ENCODE measurements around the gene ATG101. TPM values are rescaled to one million over a fixed set of nuclear protein-coding genes. Genes with fewer than 3 reads are reported as not detected.

ATG101 gene
- total and polyA plus RNA-seq, 4 experiments from 2014 or later, result 22.2 to 27.1 (median 25.7) TPM

GRCh38 chr12:52033446-52034140 is 36.2 kb upstream of the ATG101 start:
- H3K27me3 ChIP-seq (ENCODE audit: insufficient read depth, low read length), result no peaks in the 10 kb centered on the region
- intact Hi-C loops (cut with micrococcal nuclease), result loop anchor here (1.0 kb wide), 3 partner anchors 10 to 36 kb away; partner anchors contain the start of genes ATG101 and NR4A1

GRCh38 chr12:52035190-52035589 is 34.6 kb upstream of the ATG101 start:
- intact Hi-C loops (cut with micrococcal nuclease), result no loop called here
- CTCF ChIA-PET (ENCODE audit: partially characterized antibody), result interaction anchor here (1.5 to 11.2 kb wide), 2 partner anchors 10 kb away, joined by 14 to 89 read pairs; no protein-coding TSS in a partner anchor
- peaks cover 13 to 65% (median 32%) of the 10 kb centered on the region in 4 donors for H3K4me1 Mint-ChIP-seq
- Histone ChIP-seq H3K4me1 (ENCODE audit: insufficient read depth, low read length) (peaks cover 31% of the 10 kb centered on the region), H3K4me3 (ENCODE audit: low read length in 2 of 2) (no peak overlapping the region), H3K27ac (ENCODE audit: low read depth, low read length) (no peak overlapping the region), H3K9me3 (ENCODE audit: control insufficient read depth in 1 of 2, low read length in 2 of 2) (no peaks in the 10 kb centered on the region), H3K36me3 (ENCODE audit: insufficient read depth, low read length) (no peaks in the 10 kb centered on the region), H3K27me3 (ENCODE audit: insufficient read depth, low read length) (no peaks in the 10 kb centered on the region)
- peak overlapping the region in 4 of 8 donors; percentile 17 to 59 (median 36) for H3K4me3 Mint-ChIP-seq
- H3K27me3 Mint-ChIP-seq, result no peaks in the 10 kb centered on the region
- POLR2A ChIA-PET (ENCODE audit: partially characterized antibody), result interaction anchor here (0.9 to 3.7 kb wide), 2 partner anchors 10 to 12 kb away, joined by 3 to 10 read pairs; no protein-coding TSS in a partner anchor
- peak overlapping the region; percentile 85 to 96 (median 91) for H3K27ac Mint-ChIP-seq
- no peak for DNase-seq
- H3K36me3 Mint-ChIP-seq, result no peaks in the 10 kb centered on the region
- peaks cover 0 to 2% (median 0%) of the 10 kb centered on the region in 8 donors for H3K9me3 Mint-ChIP-seq

More at GRCh38 chr12:52033446-52034140, 36.2 kb upstream of the ATG101 start:
- Mint-ChIP-seq H3K4me3 (peak overlapping the region; percentile 68 to 87 (median 78)), H3K36me3 (no peaks in the 10 kb centered on the region), H3K27ac (peak overlapping the region; percentile 86 to 97 (median 96)), H3K27me3 (no peaks in the 10 kb centered on the region), H3K4me1 (peaks cover 13 to 49% (median 30%) of the 10 kb centered on the region in 4 donors), H3K9me3 (peaks cover 0 to 2% (median 0%) of the 10 kb centered on the region in 8 donors)
- POLR2A ChIA-PET (ENCODE audit: partially characterized antibody), result interaction anchor here (1.1 to 3.7 kb wide), 8 partner anchors 10 to 50 kb away, joined by 3 to 21 read pairs (median 8); partner anchors contain the start of genes ATG101 and NR4A1
- H3K27ac ChIP-seq (ENCODE audit: low read depth, low read length), result peak overlapping the region; percentile 54
- peaks cover 31% of the 10 kb centered on the region for H3K4me1 ChIP-seq (ENCODE audit: insufficient read depth, low read length)
- CTCF ChIA-PET (ENCODE audit: partially characterized antibody), result interaction anchor here (1.2 to 20.6 kb wide), 12 partner anchors 8 to 90 kb away, joined by 3 to 1048 read pairs (median 9); partner anchors contain the start of genes ATG101, NR4A1, SMIM41 and TAMALIN
- no peaks in the 10 kb centered on the region for H3K9me3 ChIP-seq (ENCODE audit: control insufficient read depth in 1 of 2, low read length in 2 of 2)
- no peak for DNase-seq
- H3K36me3 ChIP-seq (ENCODE audit: insufficient read depth, low read length), result no peaks in the 10 kb centered on the region
- peak overlapping the region; percentile 3 to 36 for H3K4me3 ChIP-seq (ENCODE audit: low read length in 2 of 2)

GRCh38 chr12:52035926-52036325 is 33.9 kb upstream of the ATG101 start:
- Mint-ChIP-seq H3K27me3 (no peaks in the 10 kb centered on the region), H3K27ac (peak overlapping the region; percentile 85 to 94 (median 93)), H3K4me3 (peak overlapping the region; percentile 12 to 85 (median 72)), H3K4me1 (peaks cover 13 to 72% (median 32%) of the 10 kb centered on the region in 4 donors), H3K9me3 (peaks cover 0 to 2% (median 0%) of the 10 kb centered on the region in 8 donors), H3K36me3 (no peaks in the 10 kb centered on the region)
- H3K4me3 ChIP-seq (ENCODE audit: low read length in 2 of 2), result no peak overlapping the region
- ChIA-PET POLR2A (ENCODE audit: partially characterized antibody) (interaction anchor here (0.9 to 2.3 kb wide), 5 partner anchors 8 to 34 kb away, joined by 3 to 12 read pairs (median 7); partner anchors contain the start of genes ATG101 and NR4A1), CTCF (ENCODE audit: partially characterized antibody) (interaction anchor here (0.9 to 11.2 kb wide), 5 partner anchors 7 to 49 kb away, joined by 3 to 89 read pairs (median 3); no protein-coding TSS in a partner anchor)
- H3K27ac ChIP-seq (ENCODE audit: low read depth, low read length), result peak overlapping the region; percentile 57
- intact Hi-C loops (cut with micrococcal nuclease), result loop anchor here (1.0 kb wide), 1 partner anchor 11 kb away; no protein-coding TSS in a partner anchor
- peaks cover 31% of the 10 kb centered on the region for H3K4me1 ChIP-seq (ENCODE audit: insufficient read depth, low read length)
- no peaks in the 10 kb centered on the region for H3K27me3 ChIP-seq (ENCODE audit: insufficient read depth, low read length)
- no peaks in the 10 kb centered on the region for H3K36me3 ChIP-seq (ENCODE audit: insufficient read depth, low read length)
- H3K9me3 ChIP-seq (ENCODE audit: control insufficient read depth in 1 of 2, low read length in 2 of 2), result no peaks in the 10 kb centered on the region
- DNase-seq, result no peak

GRCh38 chr12:52036587-52037171 is 33.1 kb upstream of the ATG101 start:
- Histone ChIP-seq H3K36me3 (ENCODE audit: insufficient read depth, low read length) (no peaks in the 10 kb centered on the region), H3K4me1 (ENCODE audit: insufficient read depth, low read length) (peaks cover 31% of the 10 kb centered on the region), H3K9me3 (ENCODE audit: control insufficient read depth in 1 of 2, low read length in 2 of 2) (no peaks in the 10 kb centered on the region), H3K4me3 (ENCODE audit: low read length in 2 of 2) (peak overlapping the region in 1 of 2 donors; percentile 54), H3K27ac (ENCODE audit: low read depth, low read length) (peak overlapping the region; percentile 57), H3K27me3 (ENCODE audit: insufficient read depth, low read length) (no peaks in the 10 kb centered on the region)
- Mint-ChIP-seq H3K4me1 (peaks cover 14 to 78% (median 33%) of the 10 kb centered on the region in 4 donors), H3K27me3 (no peaks in the 10 kb centered on the region), H3K36me3 (no peaks in the 10 kb centered on the region), H3K4me3 (peak overlapping the region; percentile 12 to 85 (median 72)), H3K9me3 (peaks cover 0 to 2% (median 0%) of the 10 kb centered on the region in 8 donors), H3K27ac (peak overlapping the region; percentile 85 to 94 (median 93))
- ChIA-PET POLR2A (ENCODE audit: partially characterized antibody) (interaction anchor here (0.9 to 2.3 kb wide), 5 partner anchors 9 to 34 kb away, joined by 3 to 12 read pairs (median 7); partner anchors contain the start of genes ATG101 and NR4A1), CTCF (ENCODE audit: partially characterized antibody) (interaction anchor here (0.9 to 11.2 kb wide), 6 partner anchors 8 to 48 kb away, joined by 3 to 89 read pairs (median 3); no protein-coding TSS in a partner anchor)
- intact Hi-C loops (cut with micrococcal nuclease), result loop anchor here (1.0 kb wide), 2 partner anchors 11 to 15 kb away; partner anchors contain the start of gene NR4A1
- DNase-seq, result peak; percentile 89 to 92 (median 90)

- Histone ChIP-seq H3K4me3 (ENCODE audit: low read length in 2 of 2) (no peak overlapping the region), H3K9me3 (ENCODE audit: control insufficient read depth in 1 of 2, low read length in 2 of 2) (no peaks in the 10 kb centered on the region), H3K4me1 (ENCODE audit: insufficient read depth, low read length) (peaks cover 32% of the 10 kb centered on the region), H3K27ac (ENCODE audit: low read depth, low read length) (peak overlapping the region; percentile 30), H3K36me3 (ENCODE audit: insufficient read depth, low read length) (no peaks in the 10 kb centered on the region), H3K27me3 (ENCODE audit: insufficient read depth, low read length) (no peaks in the 10 kb centered on the region)
- peak overlapping the region in 4 of 8 donors; percentile 9 to 61 (median 36) for H3K4me3 Mint-ChIP-seq
- peak overlapping the region in 5 of 7 donors; percentile 70 to 94 (median 84) for H3K27ac Mint-ChIP-seq
- POLR2A ChIA-PET (ENCODE audit: partially characterized antibody), result interaction anchor here (1.4 to 2.4 kb wide), 5 partner anchors 12 to 33 kb away, joined by 6 to 12 read pairs (median 11); partner anchors contain the start of genes ATG101 and NR4A1
- no peak for DNase-seq
- H3K36me3 Mint-ChIP-seq, result no peaks in the 10 kb centered on the region
- H3K9me3 Mint-ChIP-seq, result peaks cover 0 to 2% (median 0%) of the 10 kb centered on the region in 8 donors
- H3K27me3 Mint-ChIP-seq, result no peaks in the 10 kb centered on the region
- CTCF ChIA-PET (ENCODE audit: partially characterized antibody), result interaction anchor here (1.3 to 11.2 kb wide), 4 partner anchors 9 to 33 kb away, joined by 3 to 89 read pairs (median 3); partner anchors contain the start of gene ATG101
- peaks cover 20 to 78% (median 36%) of the 10 kb centered on the region in 4 donors for H3K4me1 Mint-ChIP-seq
- intact Hi-C loops (cut with micrococcal nuclease), result loop anchor here (1.0 kb wide), 1 partner anchor 14 kb away; the partner anchor contains the start of gene NR4A1
Observed at GRCh38 chr12:52037248-52037861, 32.4 kb upstream of the ATG101 start.

- Histone ChIP-seq H3K27ac (ENCODE audit: low read depth, low read length) (no peak overlapping the region), H3K4me3 (ENCODE audit: low read length in 2 of 2) (no peak overlapping the region), H3K4me1 (ENCODE audit: insufficient read depth, low read length) (peaks cover 29% of the 10 kb centered on the region), H3K9me3 (ENCODE audit: control insufficient read depth in 1 of 2, low read length in 2 of 2) (no peaks in the 10 kb centered on the region), H3K27me3 (ENCODE audit: insufficient read depth, low read length) (no peaks in the 10 kb centered on the region), H3K36me3 (ENCODE audit: insufficient read depth, low read length) (no peaks in the 10 kb centered on the region)
- Mint-ChIP-seq H3K27ac (peak overlapping the region; percentile 83 to 94 (median 90)), H3K27me3 (no peaks in the 10 kb centered on the region), H3K9me3 (peaks cover 0 to under 1% (median 0%) of the 10 kb centered on the region in 8 donors), H3K4me3 (peak overlapping the region; percentile 36 to 86 (median 70)), H3K36me3 (no peaks in the 10 kb centered on the region), H3K4me1 (peaks cover 14 to 69% (median 29%) of the 10 kb centered on the region in 4 donors)
- ChIA-PET CTCF (ENCODE audit: partially characterized antibody) (interaction anchor here (0.6 to 11.2 kb wide), 3 partner anchors 13 to 116 kb away, joined by 3 to 89 read pairs (median 4); partner anchors contain the start of gene ATG101), POLR2A (ENCODE audit: partially characterized antibody) (interaction anchor here (0.5 to 2.4 kb wide), 3 partner anchors 12 to 29 kb away, joined by 3 to 11 read pairs (median 5); partner anchors contain the start of gene NR4A1)
- no peak for DNase-seq
- intact Hi-C loops (cut with micrococcal nuclease), result no loop called here
Observed at GRCh38 chr12:52038447-52038846, 31.3 kb upstream of the ATG101 start.

Data from CD4-positive, alpha-beta memory T cell (primary cell).